Transverse colon (tissue), 4 donors: ENCODE results near the gene TMUB1.

ENCODE experiments used
- POLR2AphosphoS5 ChIP-seq, 3 donors: sonication (generic); formaldehyde crosslinking; IDR thresholded peaks; one replicate each; pipeline ENCODE4 v1.6.1; 2016; ENCODE audit warnings: antibody characterized with exemption in 3 of 3
- TF ChIP-seq, protein P1 (sequence below), 5 experiments: fragments of 200-600 bp in 3 of 5; fragments of 450-650 bp in 2 of 5; sonication (generic) in 3 of 5; IDR thresholded peaks; 1 replicate in 2 of 5; 2 replicates in 3 of 5; pipeline ENCODE4 v1.5.1; 2016 to 2017; ENCODE audit warnings: antibody characterized with exemption in 5 of 5, inconsistent platforms in 3 of 5, mild to moderate bottlenecking in 2 of 5, moderate library complexity in 1 of 5

- TF ChIP-seq, protein P1, sequence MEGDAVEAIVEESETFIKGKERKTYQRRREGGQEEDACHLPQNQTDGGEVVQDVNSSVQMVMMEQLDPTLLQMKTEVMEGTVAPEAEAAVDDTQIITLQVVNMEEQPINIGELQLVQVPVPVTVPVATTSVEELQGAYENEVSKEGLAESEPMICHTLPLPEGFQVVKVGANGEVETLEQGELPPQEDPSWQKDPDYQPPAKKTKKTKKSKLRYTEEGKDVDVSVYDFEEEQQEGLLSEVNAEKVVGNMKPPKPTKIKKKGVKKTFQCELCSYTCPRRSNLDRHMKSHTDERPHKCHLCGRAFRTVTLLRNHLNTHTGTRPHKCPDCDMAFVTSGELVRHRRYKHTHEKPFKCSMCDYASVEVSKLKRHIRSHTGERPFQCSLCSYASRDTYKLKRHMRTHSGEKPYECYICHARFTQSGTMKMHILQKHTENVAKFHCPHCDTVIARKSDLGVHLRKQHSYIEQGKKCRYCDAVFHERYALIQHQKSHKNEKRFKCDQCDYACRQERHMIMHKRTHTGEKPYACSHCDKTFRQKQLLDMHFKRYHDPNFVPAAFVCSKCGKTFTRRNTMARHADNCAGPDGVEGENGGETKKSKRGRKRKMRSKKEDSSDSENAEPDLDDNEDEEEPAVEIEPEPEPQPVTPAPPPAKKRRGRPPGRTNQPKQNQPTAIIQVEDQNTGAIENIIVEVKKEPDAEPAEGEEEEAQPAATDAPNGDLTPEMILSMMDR (IDR thresholded peaks at IDR 0.05), result no peak
- no peak for TF ChIP-seq POLR2AphosphoS5 (IDR thresholded peaks at IDR 0.05)
Measured at GRCh38 chr7:151088019-151088855, 4.9 kb upstream of the TMUB1 start.
